SK-N-SH (cell line): ENCODE measurements around the gene SOX8.

Experiments used
- CHD2 ChIP-seq: fragments of 150-350 bp; IDR thresholded peaks from 2 replicates; pipeline ENCODE4 v1.6.1; 2018; ENCODE audit warnings: low read length; ENCODE audit not compliant: partially characterized antibody
- CTCF ChIP-seq: fragments of 200-600 bp; sonication (generic); IDR thresholded peaks from 2 replicates; pipeline ENCODE4 v1.6.1; 2017; ENCODE audit warnings: antibody characterized with exemption, mild to moderate bottlenecking, moderate library complexity
- EP300 ChIP-seq, 2 experiments: IDR thresholded peaks; 2 replicates each; pipeline versions ENCODE4 v1.4.0 to v1.6.1; 2012; ENCODE audit warnings: borderline replicate concordance in 1 of 2, low read depth in 1 of 2, low read length in 1 of 2
- EZH2phosphoT487 ChIP-seq: fragments of 200-600 bp; sonication (generic); IDR thresholded peaks from 2 replicates; pipeline ENCODE4 v1.6.1; 2017; ENCODE audit warnings: low read depth, mixed run types, mild to moderate bottlenecking, antibody characterized with exemption, moderate library complexity, borderline replicate concordance
- JUND ChIP-seq: IDR thresholded peaks from 2 replicates; pipeline ENCODE4 v1.4.0; 2012
- NFIC ChIP-seq: IDR thresholded peaks from 2 replicates; pipeline ENCODE4 v1.4.0; 2012; ENCODE audit warnings: borderline replicate concordance
- POLR2AphosphoS5 ChIP-seq: IDR thresholded peaks from 2 replicates; pipeline ENCODE4 v1.6.1; 2012; ENCODE audit warnings: low read depth, low read length
- REST ChIP-seq: IDR thresholded peaks from 2 replicates; pipeline ENCODE4 v1.6.1; 2012; ENCODE audit warnings: mild to moderate bottlenecking, low read depth, low read length, moderate library complexity
- RFX5 ChIP-seq: IDR thresholded peaks from 2 replicates; pipeline ENCODE4 v1.6.1; 2012; ENCODE audit warnings: mild to moderate bottlenecking, improper control_type of control experiment, low read length
- YY1 ChIP-seq: IDR thresholded peaks from 2 replicates; pipeline ENCODE4 v1.4.0; 2012; ENCODE audit warnings: low read depth, mild to moderate bottlenecking

GRCh38 chr16:1013593-1013900, 32.0 kb downstream of the SOX8 start:
- TF ChIP-seq CTCF (no peak), RFX5 (no peak), CHD2 (no peak), JUND (no peak), YY1 (no peak), REST (no peak), NFIC (no peak), EP300 (IDR thresholded peaks at IDR 0.05; ENCODE audit: borderline replicate concordance in 1 of 2, low read depth in 1 of 2, low read length in 1 of 2) (no peak), EZH2phosphoT487 (no peak), POLR2AphosphoS5 (no peak)
